GDM1 (cell line): Measurements from ENCODE around the gene MAFF.
"Not testable (repeated sequence)": the region's sequence is repeated elsewhere in the genome, so short reads cannot be mapped to it uniquely, and the experiment has no call there.

ENCODE experiments used
- DNase-seq: peaks from one replicate; lab custom pipeline; 2025; lab: John Stamatoyannopoulos, UW

The MAFF gene

GRCh38 chr22:38177571-38177925, 24.2 kb upstream of the MAFF start:
- DNase-seq, result not testable (repeated sequence)

GRCh38 chr22:38177926-38178604, 23.7 kb upstream of the MAFF start:
- DNase-seq, result no peak

- not testable (repeated sequence) for DNase-seq
Observed at GRCh38 chr22:38178605-38178937, 23.2 kb upstream of the MAFF start.

DNA sequence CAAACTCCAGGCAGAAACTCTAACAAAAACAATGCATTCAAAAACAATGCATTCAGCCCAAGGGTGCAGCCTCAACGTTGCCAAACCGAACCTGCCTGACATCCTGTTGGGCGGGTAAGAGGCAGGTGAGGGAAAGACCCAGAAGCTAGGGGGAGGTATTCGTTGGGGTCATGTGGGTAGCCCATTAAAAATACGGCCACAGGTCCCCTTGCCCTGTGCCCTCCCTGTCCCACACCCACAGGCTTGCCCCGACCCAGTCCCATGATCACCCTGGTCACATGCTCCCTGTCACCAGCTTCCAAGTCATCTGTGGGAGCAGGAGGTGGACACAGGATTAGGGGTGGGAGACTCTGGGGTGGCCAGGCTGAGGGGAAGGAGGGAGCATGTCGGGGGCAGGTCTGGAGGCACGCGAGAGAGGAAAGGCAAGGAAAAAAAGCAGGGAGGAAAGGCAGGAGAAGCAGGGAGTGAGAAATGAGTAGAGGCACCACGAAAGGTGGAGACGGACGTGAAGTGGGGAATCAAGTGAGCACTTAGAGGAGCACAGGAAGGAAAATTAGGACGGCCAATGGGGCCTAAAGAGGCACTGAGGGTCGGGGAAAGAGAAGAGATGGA, 20.8 kb upstream of the MAFF start:
- DNase-seq, result no peak

DNA sequence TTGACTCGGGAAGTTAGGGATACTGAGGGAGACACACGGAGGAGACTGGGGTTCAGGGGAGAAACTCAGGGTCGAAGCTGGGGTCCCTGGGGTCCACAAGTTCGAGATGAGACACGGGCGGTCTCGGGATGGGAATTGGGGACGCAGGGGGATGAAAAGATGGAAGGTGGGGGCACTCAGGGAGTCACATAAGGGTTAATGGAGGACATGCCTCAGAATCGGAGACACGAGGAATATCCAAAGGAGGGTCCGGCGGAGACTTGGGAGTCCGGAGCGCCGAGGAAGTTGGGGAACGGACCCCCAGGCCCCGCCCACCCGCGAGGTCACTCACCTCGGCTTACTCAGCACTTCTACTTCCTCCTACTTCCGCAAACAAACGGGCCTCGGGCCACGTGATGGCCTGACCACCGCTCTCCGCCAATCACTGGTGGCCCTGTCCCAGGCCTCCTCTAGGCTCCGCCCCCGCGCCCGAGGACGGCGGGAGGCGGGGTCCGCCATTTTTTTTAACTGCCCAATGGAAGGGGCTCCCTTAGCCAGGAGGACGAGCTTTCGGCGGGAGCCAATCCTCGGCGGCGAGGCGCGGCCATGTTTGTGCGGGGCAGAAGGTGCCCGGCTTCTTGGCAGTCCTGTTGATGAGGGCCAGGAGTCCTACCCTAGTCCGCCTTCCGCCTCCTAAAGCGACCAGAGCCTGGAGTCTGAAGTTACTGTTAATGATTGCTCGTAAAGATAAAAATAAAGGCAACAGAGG, 20.2 kb upstream of the MAFF start, which contains the start of gene PLA2G6:
Gene PLA2G6 (minus strand): TSS at position 378 of the 748 bp plus-strand sequence. CDS start 12,404 bp downstream, outside the sequence.
- peak; percentile 98 for DNase-seq

- DNase-seq, result no peak
Observed at GRCh38 chr22:38184788-38185187, 17.0 kb upstream of the MAFF start.

DNA sequence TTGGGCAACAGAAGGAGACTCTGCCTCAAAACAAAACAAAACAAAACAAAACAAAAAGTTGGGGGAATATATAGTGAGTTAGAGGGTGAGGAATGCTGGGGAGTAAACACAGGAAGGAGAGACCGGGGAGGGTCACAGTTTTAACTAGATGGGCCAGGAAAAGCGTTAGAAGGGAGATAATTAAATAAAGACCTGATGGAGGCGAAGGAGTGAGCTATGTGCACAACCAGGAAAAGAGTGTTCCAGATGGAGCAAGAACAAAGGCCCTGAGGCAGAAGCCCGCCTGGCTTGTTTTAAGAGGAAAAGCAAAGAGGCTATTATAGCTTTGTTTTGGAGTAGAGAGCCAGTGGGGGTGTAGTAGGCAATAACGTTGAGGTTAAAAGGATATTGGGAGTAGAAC, 15.4 kb upstream of the MAFF start:
- no peak for DNase-seq

- no peak for DNase-seq
Observed at GRCh38 chr22:38187413-38188212, 14.2 kb upstream of the MAFF start.

DNA sequence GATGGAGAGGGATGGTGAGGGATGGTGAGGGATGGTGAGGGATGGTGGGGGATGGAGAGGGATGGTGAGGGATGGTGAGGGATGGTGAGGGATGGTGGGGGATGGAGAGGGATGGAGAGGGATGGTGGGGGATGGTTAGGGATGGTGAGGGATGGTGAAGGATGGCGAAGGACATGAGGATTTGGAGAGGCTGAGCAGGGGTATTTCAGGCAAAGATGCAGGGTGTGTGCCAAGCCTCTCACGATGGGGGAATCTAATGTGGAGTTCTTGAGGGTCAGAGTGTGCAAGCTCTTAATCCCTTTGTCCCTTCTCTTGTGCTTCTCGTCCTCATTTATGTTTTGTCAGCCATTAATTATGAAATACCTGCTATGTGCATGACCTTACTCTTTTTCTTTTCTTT, 12.7 kb upstream of the MAFF start:
- DNase-seq, result no peak

GRCh38 chr22:38190581-38190980, 11.2 kb upstream of the MAFF start:
- DNase-seq, result no peak

GRCh38 chr22:38191055-38191454, 10.7 kb upstream of the MAFF start:
- no peak for DNase-seq

DNA sequence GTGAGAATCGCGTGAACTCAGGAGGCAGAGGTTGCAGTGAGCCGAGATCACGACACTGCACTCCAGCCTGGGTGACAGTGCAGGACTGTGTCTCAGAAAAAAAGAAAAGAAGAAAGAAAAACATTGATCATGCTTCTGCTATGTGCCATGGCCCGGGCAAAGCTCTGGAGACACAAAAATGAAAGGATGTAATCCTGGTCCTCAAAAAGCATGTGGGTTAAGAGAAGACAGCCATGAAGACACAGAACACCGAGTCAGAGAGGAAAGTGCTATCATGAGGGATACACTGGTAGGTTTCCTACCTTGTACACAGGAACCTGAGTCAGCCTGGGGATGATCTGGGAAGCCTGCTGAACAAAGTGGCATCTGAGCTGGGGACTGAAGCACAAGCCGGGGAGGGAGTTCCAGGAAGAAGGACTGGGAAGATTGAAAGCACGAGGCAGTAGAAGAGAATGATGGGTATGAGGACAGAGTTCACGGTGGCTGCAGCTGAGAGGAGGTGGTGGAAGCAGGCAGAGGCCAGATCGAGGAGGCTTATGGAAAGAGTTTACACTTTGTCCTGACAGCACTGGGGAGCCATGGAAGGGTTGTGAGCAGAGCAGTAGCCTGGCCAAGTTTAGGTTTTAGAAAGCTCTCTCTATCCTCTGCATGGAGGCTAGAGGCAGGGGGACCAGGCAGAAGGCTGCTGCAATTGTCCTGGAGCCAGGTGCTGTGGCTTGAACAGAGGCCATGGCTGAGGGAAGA, 9.9 kb upstream of the MAFF start:
- no peak for DNase-seq

GRCh38 chr22:38192475-38192863, 9.3 kb upstream of the MAFF start:
- DNase-seq, result no peak

GRCh38 chr22:38193580-38193979, 8.2 kb upstream of the MAFF start:
- no peak for DNase-seq

DNA sequence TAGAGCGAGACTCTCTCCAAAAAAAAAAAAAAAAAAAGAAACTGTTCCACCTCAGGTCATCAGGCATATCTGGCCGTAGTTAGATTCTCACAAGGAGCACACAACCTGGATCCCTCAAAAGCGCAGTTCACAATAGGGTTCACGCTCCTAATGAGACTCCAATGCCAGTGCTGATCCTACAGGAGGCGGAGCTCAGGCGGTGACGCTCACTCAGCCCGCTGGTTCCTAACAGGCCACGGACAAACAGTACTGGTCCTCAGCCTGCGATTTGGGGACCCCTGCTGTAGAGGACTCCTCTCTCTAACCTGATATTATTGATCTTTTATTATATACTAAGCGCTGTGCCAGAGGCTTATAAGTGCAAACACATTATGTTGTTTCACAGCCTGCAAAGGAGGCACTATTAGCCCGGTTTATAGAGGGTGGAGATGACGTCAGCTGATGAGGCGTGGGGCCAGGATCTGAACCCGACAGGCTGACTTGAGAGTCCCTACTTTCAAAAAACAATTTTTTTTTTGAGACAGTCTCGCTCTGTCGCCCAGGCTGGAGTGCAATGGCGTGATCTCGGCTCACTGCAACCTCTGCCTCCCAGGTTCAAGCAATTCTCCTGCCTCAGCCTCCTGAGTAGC, 4.9 kb upstream of the MAFF start:
- no peak for DNase-seq

DNA sequence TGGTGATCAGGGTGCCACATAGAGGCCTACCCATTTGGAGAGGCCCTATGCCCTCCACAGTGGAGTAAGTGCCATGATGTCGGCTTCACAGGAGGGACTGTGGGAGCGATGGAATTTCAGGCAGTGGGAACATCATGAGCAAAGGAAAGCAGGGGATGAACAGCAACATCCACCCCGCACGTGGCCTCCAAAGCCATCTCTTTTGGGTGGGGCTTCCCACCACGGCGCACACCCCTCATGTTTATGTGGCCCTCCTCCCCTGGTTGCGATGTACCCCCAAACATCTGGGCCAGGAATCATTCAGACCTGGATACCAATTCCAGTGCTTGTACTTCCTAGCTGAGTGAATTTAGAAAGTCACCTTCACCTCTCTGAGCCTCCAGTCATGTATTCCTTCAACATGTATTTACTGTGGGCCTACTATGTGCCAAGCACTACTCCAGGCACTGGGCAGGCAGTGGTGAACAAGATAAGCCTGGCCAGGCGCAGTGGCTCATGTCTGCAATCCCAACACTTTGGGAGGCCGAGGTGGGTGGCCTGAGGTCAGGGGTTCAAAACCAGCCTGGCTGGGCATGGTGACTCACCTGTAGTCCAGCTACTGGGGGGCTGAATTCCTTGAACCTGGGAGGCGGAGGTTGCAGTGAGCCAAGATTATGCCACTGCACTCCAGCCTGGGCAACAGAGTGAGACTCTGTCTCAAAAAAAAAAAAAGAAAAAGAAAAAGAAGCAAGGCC, 1.8 kb upstream of the MAFF start:
- no peak for DNase-seq

DNA sequence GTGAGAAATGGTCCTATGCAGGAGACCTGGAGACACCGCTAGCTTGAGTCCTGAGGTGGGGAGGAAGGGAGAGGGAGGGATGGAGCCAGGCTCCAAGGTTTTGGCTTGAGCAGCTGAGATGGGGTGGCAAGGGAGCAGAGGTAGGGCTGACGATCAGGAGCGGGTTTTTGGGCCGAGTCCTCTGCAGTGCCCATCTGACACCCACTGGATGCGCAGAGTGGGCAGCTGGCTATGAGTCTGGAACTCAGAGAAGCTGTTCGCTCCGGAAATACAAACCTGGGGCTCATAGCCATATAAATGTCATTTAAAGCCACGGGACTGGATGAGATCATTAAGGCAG, 453 bp upstream of the MAFF start:
- no peak for DNase-seq

DNA sequence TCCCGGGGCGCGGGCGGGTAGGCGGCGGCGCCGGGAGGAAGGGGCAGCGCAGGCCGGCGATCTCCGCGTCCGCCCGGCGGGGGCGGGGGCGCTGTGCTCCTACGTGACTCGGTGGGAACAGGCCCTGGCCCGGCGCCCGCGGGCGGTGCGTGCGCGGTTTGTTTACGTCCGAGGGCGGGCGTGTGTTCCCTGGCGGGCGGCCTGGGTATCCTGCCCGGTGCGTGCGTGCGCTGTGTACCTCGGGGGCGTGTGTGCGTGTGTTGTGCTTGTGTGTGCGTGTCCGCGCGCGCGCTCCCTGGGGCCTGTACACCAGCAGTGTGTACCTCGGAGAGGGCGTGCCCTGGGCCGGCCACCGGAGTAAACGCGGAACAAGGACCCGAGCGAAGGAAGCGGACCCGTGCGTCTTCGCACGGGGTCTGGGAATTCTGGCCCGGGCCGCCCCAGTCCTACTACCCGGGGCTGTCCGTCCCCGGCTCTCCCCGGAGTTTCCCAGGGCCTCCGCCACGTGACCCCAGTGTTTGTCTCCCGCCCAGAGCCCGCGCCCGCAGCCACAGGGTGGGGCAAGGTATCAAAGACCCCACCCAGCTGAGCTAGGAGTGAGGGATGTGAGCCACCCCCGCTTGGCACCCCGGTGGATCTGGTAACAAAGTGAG, 769 bp downstream of the MAFF start:
- no peak for DNase-seq

DNA sequence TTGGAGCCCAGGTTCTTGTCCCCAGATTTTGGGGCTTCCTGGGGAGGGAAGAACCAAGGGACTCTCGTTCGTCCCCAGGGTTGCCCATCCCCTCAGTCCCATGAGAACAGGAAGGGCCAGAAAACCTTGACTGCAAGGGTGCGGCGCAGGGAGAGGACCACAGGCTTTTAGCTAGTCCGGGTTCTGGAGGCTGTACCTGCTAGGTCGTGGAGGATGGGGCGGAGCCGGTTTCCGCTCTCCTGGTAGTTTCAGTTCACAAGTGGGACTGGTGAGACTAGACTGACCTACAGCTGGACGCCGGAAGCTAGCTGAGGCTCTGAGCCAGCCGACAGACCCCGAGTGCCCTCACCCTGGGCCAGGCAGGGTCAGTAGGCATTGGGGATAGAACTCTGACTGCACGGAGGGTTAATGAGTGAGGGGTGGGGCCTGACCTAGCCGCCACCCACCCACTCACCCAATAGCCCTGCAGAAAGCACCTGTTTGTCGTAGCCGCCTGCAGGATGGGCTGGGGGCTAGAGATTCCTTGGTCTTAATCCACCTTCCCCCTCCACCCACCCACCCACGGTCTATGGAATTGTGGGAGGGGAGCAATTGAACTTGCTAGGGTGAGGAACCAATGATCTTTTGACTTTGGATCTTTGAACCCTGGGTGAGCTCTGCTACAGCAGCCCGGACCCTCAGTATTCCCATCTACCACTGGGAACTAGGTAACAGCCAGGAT, 1.5 kb downstream of the MAFF start:
- no peak for DNase-seq
